HG02610 (cell line): ENCODE measurements around the gene PARP11.

Experiments
- ATAC-seq: cut with Tn5 transposase; IDR thresholded peaks from one replicate; pipeline ENCODE4 v1.9.1; 2021; ENCODE audit warnings: mild to moderate bottlenecking, moderate library complexity; ENCODE audit not compliant: unreplicated experiment

The PARP11 gene, protein sequence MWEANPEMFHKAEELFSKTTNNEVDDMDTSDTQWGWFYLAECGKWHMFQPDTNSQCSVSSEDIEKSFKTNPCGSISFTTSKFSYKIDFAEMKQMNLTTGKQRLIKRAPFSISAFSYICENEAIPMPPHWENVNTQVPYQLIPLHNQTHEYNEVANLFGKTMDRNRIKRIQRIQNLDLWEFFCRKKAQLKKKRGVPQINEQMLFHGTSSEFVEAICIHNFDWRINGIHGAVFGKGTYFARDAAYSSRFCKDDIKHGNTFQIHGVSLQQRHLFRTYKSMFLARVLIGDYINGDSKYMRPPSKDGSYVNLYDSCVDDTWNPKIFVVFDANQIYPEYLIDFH

DNA sequence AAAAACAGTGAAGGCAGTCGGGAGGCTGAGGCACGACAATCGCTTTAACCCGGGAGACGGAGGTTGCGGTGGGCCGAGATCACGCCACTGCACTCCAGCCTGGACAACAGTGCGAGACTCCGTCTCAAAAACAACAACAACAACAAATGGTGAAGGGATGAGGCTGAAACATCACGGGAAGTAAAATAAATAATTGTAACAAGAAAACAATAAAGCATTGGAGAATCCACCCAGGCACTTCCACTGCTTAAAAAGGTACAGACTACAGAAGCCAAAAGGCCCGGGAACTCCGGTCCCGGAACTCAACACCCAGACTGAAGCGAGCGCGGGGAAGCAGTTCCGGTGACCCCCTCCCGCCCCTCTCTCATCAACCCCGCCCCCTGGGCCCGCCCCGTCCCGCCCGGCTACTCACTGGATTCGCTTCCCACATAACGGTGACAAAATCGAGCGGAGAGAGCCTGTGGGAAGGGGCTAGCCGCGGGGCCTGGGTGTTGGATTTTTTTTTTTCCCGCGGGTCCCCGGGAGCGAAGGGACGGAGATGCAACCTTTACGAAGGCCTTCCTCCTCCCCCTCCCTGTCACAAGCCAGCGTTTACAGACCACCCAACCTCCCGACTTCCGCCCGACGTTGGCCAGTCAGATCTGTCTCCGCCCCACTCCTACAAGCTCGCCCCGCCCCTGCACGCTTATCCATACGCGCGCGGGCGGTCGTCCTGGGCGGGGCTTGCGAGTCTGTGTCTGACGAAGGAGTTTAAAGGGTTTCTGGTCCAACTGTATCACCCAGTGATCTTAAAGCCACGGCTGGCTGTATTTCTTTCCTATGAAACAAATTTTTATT is at the start of gene PARP11:
PARP11 (minus strand) TSS at position 600 of the 837 bp plus-strand sequence; CDS start at position 430, 170 bp downstream.
- peak; percentile 88 for ATAC-seq

DNA sequence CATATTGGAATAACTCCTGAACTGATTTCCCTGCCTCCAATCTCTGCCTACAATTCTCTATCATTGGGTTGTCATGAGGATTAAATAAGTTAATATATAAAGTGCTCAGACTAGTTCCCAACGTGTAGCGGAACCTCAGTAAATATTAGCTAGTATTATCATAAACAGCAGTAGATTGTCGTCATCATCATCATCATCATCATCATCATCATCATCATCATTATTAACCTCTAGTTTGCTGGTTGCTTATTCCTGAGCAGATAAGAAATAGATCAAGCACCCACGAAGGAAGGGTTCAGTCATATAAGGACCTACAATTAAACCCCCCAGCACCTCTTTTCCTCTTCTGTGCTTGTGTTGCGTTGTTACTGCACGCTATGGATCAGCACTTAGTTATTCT is 48.8 kb upstream of the PARP11 start:
- ATAC-seq = no peak

DNA sequence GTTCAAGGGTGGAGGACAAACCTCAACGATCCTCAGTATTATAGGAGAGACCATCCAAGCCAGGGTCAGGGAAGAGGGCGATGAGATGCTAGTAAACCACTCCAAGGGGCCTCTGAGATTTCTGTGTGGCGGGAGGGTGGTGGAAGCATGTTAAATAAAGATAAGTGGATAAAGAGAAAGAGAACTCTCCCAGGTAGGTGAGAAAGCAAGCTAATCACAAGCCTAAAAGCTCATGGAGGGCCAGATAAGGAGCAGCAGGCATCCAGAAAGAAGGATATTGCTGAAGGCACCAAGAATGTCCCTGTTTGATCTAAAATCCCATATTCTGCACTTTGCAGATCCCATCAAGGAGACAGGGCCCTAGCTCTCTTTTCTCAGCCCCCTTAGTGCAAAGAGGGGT is 48.3 kb upstream of the PARP11 start:
- no peak for ATAC-seq

DNA sequence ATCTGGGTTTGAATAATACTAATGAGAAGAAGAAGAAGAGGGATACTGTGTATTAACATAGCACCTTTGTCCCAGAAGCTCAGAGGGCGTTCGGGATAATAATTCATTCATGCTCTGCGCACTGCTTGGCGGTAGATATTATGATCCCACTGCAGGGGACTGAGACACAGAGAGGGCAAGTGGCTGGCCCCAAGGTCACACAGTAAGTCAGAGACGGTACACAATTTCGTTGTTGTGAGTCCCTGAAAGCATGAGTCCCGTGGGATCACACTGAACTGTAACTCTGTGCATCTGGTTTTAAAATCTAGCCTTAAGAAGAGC is 47.9 kb upstream of the PARP11 start:
- no peak for ATAC-seq

DNA sequence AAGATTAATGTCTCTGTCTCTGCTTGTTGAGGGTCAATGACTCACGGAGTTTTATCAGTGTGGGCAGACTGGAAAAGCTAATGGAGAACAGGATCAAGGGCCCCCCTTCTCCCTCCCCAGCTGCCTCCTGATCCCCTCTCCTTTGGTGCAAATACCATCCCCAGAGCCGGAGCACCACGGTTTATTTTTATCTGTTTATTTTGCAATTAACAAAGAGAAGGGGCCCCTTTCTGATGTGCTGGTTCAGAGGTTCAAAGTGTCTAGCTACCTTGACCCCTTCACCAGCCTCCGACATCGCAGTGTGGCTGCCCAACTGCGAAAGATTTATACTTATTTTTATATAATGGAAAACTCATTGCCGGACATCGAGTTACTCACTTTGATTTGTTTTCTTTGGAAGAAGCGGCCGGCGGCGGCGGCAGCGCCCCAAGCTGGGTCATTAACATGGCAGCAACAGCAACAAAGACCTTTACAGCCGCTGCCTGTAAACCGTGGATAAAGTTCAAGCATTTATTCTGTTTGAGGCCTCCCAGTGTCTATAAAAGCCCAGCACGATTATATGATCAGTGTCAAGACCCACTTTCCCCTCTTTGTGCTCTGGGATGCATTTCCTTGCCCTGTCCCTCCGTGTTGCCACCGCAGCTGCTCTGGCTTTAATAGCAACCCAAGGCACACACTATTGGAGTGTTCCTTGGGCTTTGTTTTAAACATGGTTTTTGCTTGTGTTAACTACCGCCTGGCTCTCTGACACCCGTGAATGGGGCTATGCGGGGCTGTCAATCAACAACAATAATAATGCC is 47.4 kb upstream of the PARP11 start:
- no peak for ATAC-seq

DNA sequence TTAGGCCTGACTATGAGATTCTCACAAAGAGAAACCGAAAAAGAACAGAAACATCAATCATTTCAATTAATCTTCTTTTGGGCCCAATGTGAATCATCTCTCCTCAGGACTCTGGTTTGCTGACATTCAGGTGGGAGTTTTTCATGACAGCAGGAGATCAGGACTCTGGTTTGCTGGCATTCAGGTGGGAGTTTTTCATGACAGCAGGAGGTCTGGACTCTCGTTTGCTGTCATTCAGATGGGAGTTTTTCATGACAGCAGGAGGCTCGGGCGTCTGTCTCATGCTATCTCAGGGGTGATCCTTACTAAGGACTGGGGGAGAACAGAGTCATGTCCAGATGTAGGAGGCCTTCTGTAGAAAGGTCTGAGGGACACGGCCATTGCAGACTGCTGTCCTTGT is 40.1 kb upstream of the PARP11 start:
- no peak for ATAC-seq

DNA sequence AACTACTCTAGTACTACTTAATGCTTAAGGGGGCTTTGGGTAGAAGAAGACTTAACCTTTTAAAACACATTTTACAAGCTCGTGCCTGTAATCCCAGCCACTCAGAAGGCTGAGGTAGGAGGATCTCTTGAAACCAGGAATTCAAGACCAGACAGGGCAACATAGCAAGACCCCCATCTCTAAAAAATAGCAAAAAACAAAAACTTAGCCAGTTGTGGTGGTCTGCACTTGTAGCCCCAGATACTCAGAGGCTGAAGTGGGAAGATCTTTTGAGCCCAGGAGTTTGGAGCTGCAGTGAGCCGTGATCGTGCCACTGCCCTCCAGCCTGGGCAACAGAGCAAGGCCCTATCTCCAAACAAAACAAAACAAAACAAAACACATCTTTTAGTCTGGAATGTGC is 39.7 kb upstream of the PARP11 start:
- no peak for ATAC-seq

DNA sequence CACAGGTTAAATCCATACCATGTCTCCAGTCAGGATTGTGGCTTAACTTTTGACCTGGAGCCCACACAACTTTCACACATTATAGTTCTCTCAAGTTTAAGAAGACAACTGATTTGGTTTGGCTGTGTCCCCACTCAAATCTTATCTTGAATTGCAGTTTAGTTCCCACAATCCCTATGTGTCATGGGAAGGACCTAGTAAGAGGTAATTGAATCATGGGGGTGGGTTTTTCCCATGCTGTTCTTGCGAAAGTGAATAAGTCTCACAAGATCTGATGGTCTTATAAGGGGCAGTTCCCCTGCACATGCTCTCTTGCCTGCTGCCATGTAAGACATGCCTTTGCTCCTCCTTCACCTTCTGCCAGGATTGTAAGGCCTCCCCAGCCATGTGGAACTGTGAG is 38.2 kb upstream of the PARP11 start:
- no peak for ATAC-seq

DNA sequence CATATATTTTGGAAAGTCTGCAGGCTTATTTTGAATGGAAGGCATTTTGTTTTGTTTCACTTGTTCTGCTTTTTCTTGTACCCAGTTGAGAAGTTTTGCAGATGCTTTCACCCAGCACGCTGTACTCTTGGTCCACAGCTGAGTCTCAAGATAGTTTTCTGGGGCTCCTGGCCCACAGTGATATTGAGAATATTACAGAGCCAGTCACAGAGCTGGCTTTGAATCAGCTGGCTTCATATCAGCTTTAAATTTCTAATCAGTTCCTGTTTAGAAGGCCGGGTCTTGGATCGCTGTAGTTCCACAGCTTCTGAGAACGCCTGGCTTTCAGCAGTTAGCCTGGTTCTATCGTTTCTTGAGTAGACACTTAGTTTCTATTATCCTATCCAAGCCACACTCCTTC is 32.5 kb upstream of the PARP11 start:
- ATAC-seq = no peak

DNA sequence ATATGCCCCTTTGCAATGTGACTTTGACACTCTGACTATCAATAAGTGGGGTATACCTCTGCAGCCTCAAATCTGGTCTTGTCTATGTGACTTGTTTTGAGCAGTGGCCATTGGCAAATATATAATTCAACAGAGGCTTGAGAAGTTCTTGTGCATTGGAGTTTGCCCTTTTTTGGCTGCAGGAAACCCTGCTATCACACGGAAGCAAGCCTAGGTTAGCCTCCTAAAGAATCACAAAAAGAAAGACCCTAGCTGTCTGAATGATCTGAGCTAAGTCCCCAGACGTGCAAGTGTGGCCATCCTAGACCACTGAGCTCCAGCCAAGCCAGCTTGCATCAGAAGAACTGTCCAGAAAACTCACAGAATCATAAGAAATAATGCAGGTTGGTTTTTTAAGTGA is 31.8 kb upstream of the PARP11 start:
- no peak for ATAC-seq

DNA sequence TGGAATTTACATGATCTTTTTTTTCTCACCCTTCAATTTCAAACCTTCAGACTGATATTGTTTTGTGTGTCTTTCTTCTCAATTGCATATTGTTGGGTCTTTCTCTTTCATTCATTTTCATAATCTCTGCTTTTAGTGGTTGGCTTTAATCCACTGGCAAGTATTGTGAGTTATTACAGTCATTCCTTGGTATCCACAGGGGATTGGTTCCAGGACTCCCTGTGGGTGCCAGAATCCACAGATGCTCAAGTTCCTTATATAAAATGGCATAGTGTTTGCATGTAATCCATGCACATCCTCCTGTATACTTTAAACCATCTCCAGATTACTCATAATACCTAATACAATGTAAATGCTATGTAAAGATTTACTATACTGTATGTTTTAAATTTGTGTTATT is 29.7 kb upstream of the PARP11 start:
- ATAC-seq = no peak

DNA sequence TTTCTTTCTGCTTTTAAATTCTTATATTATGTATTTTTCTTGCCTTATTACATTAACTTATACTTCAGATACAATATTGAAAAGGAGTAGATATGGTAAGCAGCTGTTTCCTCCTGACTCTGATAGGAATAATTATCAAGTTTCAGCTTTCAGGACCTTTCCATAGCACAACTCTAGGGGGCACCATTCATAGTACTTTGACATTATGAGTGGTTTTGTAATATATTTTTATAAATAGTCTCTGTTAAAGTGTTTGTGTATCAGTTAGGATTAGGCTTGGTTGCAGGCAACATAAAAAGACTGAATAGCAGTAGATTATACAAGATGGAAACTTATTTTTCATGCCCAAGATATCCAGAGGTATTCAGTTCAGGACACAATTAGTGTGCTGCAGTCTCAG is 27.9 kb upstream of the PARP11 start:
- no peak for ATAC-seq

DNA sequence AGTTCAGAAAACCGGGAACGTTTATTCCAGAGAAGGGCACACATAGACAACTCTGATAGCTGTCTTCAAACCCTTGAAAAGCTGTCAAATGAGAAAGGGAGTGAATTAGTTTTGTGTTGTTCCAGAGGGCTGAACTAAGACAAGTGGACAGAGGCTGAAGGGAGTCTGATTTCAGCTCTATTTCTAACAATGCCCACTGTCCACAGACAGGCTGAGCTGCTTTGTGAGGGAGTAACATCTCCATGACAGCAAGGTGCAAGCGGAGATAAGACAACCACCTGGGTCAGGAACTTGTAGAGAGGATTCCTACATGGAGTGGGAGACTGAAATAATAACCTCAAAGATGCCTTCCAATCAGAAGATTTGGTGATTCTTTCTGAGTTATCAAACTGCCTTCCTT is 25.6 kb upstream of the PARP11 start:
- ATAC-seq = no peak

DNA sequence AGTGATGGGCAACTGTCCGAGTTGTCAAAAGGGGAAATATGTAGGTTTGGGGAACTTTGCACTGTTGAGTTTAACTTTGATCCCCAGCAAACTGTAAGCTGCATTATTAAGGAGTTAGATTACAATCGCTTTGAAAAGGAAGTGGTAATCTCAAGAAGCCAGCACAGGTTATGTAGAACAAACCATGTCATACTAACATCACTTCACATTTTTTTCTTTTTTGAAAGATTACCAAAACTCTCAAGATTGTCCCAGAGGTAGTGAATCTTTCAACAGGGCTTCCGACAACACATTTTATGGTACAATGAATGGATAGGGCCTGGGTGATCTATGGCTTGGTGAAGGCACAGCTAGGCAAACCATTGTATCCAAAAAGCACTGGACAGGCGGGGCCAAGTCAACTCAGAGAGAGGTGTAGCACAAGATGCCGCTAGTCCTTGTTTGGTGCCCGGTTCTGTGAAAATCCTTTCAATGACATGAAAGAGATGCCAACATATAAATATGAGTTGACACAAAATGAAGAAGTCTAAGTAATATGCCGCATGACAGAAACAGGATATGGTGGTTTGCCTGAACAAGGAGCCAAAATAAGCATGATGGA is 24.3 kb upstream of the PARP11 start:
- ATAC-seq = no peak

DNA sequence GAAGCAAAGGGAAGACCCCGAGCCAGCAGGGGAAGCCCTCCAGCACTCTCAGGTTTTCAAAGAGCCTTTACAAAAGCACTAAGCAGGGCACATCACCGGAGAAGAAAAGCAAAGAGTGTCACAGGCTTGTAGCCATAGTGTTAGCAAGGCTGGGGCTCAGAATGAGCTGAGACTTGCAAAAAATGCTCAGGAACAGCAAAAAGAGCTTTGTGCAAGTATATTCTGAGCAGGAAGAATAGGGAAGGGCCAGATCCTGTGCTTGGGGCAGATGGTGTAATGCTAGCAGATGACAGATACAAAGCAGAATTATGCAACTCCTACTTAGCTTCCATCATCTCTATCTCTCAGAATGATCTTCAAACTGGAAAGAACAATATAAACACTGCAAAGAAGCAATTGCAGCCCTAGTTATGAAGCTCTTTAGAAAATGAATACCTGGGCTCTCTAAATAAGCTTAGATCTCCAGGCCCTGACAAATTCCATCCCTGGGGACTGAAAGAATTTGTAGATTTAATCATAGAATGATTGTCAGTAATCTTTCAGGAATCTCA is 23.7 kb upstream of the PARP11 start:
- ATAC-seq = no peak

DNA sequence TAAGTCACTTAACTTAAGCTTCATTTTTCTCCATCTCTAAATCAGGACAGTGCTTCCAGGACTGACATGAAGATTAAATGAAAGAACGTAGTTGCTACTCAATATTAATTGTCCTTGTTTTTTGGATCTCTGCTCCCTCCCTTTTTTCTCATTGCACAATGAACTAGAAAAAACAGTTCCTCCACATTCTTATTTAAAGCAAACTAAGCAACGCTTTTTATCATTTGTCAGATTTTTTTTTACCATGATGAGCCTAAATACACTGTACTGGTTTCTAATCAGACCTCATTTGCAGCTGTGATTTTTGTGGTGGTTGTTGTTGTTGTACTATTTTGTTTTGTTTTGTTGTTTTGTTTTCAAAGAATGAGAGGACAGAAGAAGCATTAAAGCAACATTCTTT is 23.2 kb upstream of the PARP11 start:
- ATAC-seq = no peak

DNA sequence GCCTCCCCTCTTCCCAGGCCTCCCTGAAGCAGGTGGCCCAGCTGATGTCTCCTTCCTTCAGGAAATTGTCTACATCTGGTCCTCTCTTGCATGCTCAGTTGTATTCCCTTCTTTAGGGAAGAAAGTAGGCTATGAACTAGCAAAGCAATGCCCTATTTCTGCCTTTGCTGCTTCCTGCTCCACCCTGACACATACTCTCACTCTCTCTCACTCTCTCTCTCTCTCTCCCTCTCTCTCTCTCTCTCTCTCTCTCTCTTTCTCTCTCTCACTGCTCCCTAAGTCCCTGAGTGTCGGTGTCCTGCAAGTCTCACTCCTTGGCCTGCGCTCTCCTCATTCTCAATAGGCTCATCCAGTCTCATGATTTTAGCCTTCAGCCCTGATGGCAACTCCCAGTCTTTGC is 19.4 kb upstream of the PARP11 start:
- ATAC-seq = no peak

DNA sequence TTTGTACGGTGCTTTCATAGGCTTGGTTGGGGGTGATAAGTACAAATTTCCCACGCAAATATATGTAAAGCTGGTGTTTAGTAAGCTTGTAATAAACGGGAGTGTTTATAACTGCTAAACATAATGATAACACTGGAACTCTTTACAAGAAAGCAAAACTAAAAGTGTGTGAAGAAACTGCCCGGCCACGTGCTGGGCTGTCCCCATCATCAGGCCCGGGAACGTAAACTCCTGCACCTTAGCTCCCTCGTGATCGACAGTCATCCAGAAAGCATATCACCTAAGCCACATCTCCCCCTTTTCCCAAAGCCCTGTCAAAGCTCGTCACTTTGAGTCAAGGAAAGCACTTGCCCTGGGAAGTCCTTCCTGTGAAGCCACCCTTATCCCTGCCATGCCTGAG is 18.0 kb upstream of the PARP11 start:
- ATAC-seq = no peak

DNA sequence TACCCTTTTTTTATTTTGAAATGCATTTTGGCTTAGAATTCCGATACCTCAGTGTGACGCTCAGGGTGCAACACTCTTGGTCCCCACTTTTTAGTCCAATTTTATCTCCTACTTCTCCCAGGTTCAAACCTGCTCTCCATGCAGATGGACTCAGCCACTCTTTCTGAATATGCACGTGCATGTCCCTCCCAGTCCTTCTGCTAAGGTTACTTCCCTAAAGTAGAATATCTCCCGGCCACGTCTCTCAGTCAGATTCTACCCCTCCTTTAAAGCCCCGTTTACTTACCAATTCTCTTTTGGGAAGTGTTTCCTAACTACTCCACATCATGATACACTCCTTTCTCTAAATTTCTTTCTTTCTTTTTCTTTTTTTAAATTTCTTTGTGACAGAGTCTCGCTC is 15.5 kb upstream of the PARP11 start:
- ATAC-seq = no peak

DNA sequence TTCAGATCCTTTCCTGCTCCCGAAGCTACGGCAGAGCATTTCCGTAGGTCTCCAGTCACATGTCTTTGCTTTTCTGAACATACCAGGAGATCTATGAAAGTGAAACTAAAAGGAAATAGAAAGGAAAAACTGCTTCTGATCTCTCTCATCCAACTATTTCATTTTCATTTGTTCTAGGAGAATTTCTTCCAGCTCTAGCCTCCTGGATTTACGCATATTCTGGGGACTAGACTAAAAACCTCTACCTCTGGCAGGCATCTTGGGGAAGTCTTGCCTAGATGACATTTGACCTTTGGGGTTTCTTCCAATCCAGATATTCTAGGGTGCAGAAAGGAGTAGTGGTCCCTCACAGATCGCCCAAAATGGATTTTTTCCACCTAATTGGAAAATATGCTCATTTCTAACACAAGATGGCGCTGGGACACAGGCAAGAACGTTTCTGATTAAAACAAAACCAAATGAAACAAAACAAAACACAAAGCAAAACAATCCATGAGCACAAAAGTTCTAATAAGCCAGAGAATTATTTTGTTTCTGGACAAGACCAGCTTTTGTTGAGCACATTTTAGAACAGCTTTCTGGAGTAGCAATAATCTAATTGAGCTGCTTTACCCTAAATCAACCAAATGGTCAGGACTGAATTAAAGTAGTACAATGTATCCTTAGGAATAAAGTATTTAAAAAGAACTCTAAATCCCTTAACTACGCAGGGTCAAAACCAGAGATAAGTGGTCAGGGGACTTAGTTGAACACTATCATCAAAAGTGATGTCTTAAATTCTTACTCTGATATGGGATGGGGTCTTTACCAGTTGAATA is 12.3 kb upstream of the PARP11 start:
- ATAC-seq = no peak
